ENCODE data around the gene DRD2.

DNA sequence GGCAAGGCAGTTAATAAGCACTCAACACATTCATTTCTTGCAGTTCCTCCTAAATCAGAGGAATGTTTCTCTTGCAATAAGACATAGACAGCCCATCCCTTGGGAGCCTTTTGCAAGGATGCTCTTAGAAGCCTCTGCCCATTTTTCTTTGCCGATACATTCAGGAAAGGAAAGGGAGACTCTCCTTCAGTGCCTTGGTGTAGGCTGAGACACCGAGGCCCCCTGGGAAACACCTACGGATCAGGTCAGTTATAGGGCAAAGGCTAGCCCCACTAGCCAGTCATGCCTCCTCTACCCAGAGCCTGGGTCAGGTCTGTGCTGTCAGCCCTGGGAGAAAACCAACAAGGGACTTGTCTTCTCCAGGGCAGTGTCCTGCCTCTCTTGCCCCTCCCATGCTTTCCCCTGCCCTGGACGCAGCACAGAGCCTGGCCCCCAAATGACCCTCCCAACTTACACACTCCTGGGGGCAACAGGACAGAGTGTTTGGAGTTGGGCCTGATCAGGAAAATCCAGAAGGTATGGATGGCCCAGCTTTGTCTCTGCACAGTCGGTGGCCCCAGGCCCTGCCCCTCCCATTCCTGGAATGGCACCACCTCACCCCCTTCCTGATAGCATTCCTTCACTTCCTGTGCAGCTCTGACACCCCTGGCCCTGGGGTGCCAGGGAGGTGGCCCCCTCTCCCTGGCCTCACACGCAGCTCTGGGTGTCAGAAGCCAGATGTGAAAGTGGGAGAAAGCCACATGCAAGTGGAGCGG is 69.3 kb downstream of the DRD2 start:
- TF ChIP-seq EZH2phosphoT487 (IDR thresholded peaks at IDR 0.05; ENCODE audit: low read length) (no peak), CTCF (IDR thresholded peaks at IDR 0.05; ENCODE audit: low read length) (no peak)

Data from MM.1S (cell line).